GM12878 (cell line): ENCODE data around the gene CDR2L.

Source experiments
- CTCF ChIP-seq, 3 experiments: IDR thresholded peaks in 2 of 3; conservative IDR thresholded peaks in 1 of 3; 2 replicates each; pipeline ENCODE4 v1.5.1; 2011; ENCODE audit warnings: low read depth in 3 of 3, low read length in 3 of 3, mild to moderate bottlenecking in 3 of 3, control low read depth in 2 of 3, moderate library complexity in 2 of 3, inconsistent platforms in 1 of 3, mixed read lengths in 1 of 3; ENCODE audit not compliant: control insufficient read depth in 2 of 3, insufficient read depth in 1 of 3; ENCODE audit errors: extremely low read depth in 1 of 3
- LARP7 ChIP-seq: fragments of 450-650 bp; IDR thresholded peaks from 2 replicates; pipeline ENCODE4 v1.6.1; 2017; ENCODE audit warnings: mild to moderate bottlenecking
- PML ChIP-seq: IDR thresholded peaks from 2 replicates; pipeline ENCODE4 v1.6.1; 2012; ENCODE audit warnings: low read length, inconsistent platforms
- SMC3 ChIP-seq: IDR thresholded peaks from 2 replicates; pipeline ENCODE4 v1.6.1; 2011; ENCODE audit warnings: low read length, improper control_type of control experiment, borderline replicate concordance

GRCh38 chr17:74941128-74941725 lies 46.2 kb upstream of the CDR2L start:
- TF ChIP-seq LARP7 (no peak), CTCF (IDR thresholded peaks at IDR 0.05 in 2 of 3, conservative IDR thresholded peaks at IDR 0.05 in 1 of 3; ENCODE audit: control insufficient read depth in 2 of 3, extremely low read depth in 1 of 3, insufficient read depth in 1 of 3, low read depth in 3 of 3, low read length in 3 of 3) (no peak), PML (no peak), SMC3 (no peak)
